CD4-positive, alpha-beta T cell treated with Interleukin-12 subunit alpha and Interleukin-12 subunit beta, for 1 hour (primary cell): ENCODE data around the gene NUP54.

Experiments
- DNase-seq: peaks from one replicate; pipeline ENCODE4 v3.0.0-alpha.2; 2020

Gene NUP54

GRCh38 chr4:76148142-76148865 lies at the start of gene NUP54:
TSS of gene NUP54 (minus strand) at chr4:76148397. CDS start at chr4:76148374, 23 bp downstream.
- peak; percentile 95 for DNase-seq

DNA sequence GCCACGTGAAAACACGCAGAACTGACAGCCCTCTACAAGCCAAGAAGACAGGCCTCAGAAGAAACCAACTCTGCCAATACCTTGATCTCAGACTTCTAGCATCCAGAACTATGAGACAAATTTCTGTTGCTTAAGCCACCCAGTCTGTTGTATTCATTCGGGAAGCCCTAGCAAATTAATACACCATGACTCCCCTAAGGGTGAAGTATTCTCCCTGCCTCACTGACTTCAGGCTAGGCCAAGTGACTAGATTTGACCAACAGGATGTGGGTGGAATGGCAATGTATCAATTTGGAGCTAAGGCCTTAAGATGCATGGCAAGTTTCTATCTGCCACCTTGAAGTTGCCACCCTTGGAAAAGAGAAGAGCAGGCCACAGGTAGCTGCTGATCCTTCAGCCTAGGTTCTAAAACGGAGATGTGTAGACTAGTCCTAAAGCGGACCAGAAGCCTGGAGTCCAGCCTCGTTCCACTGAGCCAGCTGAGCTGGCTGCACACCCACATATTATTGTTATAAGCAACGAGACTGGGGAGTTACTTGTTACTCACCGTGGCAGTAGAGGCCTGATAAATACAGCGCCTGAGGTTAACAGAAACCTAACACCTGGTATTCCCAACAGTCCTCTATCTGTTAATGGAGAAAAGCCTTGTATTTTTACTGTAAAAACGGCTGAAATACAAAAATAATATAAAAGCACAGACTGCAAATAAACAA lies 49.0 kb upstream of the NUP54 start:
- DNase-seq, result no peak

GRCh38 chr4:76196376-76196775 lies 48.2 kb upstream of the NUP54 start:
- no peak for DNase-seq

DNA sequence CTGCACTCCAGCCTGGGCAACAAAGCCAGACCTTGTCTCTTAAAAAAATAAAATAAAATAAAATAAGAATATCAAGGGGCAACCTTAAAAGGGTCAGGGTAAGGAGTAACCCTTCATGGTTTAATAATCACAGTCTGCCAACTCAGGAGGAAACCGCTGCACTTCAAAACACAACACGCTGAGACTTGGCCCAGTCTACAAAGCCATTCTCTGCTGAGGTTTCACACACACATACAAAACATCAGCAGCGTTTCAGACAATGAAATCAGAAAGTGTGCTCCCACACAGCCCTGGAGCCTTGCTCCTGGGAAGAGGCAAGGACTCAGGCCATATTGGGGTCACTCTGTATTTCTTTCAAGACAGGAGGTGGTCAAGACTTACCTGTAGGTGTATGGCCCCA lies 47.1 kb upstream of the NUP54 start:
- no peak for DNase-seq

DNA sequence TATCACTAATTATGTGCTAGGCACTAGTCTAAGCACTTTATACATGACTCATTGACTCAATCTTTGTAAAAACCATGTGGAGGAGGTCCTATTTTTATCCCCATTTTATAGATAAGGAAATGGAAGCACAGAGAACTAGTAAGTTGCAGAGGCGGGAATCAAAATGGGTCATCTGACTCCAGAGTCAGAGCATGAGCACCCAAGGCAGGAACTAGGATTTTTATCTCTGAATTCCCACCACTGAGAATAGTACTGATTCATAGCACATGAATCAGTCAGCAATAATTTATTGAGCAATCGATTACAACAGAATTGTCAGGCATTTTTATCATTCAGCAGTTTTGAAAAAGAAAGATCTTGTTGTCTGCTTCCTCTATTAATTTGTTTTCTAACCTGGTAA lies 46.1 kb upstream of the NUP54 start:
- no peak for DNase-seq

DNA sequence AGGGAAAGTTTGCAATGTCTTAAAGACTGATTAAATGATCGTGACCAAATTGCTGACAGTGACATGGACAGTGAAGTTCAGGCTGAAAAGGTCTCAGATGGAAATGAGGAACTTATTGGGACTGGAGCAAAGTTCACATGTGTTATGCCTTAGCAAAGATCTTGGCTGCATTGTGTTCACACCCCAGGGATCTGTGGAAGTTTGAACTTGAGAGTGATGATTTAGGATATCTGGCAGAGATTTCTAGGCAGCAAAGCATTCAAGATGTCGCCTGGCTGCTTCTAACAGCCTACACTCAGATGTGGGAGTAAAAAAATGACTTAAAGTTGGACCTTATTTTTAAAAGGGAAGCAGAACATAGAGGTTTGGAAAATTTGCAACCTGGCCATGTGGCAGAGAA lies 44.0 kb upstream of the NUP54 start:
- no peak for DNase-seq

DNA sequence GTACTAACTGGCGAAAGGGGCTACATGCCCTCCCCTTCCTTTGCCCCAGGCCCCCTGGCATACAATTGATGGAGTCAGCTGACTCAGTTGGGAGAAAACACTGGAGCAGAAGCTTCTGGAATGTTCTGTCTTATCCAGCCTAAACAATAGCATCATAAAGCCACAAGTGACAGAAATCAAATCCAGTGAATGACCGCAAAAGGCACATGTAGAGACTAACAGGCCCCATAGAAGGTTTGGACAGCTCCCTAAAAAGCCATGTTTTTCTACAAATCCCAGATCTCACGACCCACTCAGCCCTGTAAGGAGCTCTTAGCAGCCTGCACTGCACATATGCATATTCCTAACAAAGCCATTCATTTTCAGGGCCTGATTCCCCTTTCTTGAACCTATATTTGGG lies 40.4 kb upstream of the NUP54 start:
- DNase-seq, result no peak

GRCh38 chr4:76188149-76188548 lies 40.0 kb upstream of the NUP54 start:
- no peak for DNase-seq

DNA sequence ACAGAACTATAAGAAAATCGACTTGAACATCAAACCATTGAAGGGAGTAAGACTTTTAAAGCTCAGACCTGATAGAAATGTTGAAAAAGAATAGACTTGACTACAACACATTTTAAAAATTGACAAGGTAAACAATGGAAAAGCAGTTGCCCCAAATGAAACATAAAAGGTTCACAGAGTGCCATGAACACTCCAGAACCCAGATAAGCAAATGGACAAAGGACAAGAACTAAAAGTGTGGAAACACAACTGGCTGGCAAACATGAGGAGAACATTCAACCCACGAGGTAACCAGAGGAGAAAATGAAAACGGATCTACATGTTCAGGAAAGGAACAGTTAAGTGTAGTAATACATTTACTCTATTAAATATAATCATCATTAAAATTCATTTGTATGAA lies 39.0 kb upstream of the NUP54 start:
- no peak for DNase-seq

DNA sequence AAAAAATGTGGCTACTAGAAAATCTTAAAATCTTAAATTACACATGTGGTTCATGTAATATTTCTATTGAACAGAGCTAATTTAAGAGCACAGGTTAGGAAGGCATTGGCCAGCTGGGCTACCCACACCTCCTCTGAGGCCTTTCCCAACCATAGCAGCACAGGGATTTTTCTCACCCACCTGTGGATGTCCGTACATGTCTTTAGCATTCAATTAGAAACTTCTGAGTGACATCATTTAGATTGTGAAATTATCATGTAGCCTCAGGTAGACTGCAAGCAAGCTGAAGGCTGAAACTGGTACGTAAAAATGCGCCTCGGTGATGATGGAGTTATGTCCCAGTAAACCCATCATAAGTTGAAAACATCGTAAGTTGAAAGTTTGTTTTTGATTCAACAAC lies 34.3 kb upstream of the NUP54 start:
- DNase-seq, result no peak

DNA sequence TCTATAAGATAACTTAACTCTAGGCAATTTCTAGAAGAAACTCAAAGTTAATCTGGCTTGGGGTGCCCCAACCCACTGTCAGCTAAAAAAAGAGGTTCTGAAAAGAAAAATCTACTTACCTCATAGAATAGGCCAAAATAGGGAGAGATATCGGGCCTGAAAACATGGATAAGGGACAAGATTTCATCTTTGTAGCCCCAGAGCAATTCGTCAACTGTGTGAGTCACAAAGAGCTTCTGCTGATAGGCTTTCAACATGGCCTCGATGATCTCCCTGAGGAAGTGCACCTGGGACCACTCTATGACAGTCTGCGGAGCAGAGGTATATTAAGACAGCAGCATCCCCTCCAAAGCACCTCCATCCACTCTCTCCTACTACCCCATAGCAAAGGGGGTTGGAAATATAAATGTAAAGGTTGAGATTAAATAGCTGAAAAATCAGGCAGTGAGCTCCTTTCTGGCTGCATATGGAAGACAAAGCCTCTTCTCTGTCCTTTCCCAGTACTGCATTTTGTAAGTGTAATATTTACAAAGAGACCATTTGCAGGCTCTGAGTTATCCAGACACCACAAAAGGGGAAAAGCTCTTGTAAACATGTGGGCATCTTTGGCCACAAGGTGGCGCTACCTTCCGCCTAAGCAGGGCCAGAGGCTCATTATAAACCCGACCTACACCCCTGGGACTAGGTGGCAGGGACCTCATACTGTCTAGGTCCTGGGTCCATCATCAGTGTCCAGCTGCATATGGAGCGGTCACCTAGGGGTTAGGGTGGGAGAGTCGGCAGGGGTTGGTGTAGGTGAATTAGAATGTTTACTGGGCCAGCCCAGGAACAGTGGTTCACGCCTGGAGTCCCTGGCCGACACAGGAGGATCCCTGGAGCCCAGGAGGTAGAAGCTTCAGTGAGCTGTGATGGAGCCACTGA lies 31.5 kb upstream of the NUP54 start:
- peak; percentile 78 for DNase-seq

DNA sequence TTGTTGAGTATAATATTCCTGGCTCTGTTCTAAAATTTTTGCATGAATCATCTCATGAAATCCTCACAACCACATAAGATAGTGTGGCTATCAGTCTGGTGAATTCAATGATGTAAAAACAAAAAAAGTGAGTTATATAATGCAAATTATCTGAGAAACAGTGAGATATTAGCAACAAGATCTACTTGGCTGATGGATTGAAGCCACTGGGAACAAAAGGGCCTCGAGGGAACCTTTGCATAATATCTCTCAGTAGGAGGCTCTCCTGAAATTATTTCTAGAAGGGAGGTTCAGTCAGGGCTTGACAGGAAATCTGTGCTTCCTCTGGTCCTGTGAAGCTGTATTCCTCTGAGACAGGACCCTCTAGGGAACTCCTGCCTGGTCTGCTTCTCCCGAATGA lies 30.1 kb upstream of the NUP54 start:
- no peak for DNase-seq

DNA sequence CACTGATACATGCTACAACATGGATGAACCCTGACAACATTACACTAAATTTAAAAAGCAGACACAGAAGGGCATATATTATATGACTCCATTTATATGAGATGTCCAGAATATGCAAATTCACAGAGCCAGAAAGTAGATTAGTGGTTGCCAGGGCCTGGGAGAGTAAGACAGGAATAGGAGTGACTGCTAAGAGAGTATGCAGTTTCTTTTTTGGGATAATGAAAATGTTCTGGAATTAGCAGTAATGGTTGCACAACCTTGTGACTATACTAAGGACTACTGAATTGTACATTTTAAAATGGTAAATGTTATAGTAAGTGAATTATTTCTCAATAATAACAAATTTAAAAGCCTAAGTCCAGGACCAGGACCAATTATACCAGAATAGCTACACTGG lies 29.5 kb upstream of the NUP54 start:
- DNase-seq, result no peak

DNA sequence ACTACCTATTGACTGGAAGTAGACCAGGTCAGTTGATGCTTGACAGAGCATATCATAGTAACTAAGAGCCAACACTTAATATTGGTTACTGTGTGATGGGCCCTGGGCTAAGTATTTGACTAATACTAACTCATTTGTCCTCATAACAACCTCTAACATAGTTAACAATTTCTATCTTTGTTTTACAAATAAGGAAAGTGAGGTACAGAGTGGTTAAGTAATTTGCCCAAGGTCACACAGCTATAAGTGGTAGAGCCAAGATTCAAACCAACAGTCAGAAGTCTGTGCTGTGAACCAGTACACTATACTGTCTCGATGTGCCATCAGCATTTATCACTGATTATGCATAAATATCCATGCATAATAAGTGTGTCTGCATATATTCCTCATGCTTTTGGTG lies 27.1 kb upstream of the NUP54 start:
- no peak for DNase-seq

GRCh38 chr4:76174216-76174615 lies 26.0 kb upstream of the NUP54 start:
- no peak for DNase-seq

DNA sequence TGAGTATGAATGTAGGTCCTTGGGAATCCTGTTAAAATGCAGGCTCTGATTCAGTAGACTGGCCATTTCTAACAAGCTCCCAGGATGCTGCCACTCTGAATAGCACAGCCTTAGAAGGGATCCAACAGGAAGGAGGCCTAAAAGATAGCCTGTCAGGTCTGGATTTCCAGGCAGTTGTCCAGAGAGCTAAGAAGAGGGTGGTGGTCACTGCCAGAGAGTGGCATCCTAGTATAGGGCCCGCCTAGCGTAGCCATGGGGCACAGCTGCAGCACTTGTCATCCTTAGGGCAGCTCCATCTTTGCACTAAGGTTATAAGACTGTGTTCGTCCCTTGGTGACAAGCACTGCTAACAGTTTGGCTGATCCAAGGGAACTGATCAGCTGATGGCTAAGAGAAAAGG lies 20.5 kb upstream of the NUP54 start:
- DNase-seq, result no peak

DNA sequence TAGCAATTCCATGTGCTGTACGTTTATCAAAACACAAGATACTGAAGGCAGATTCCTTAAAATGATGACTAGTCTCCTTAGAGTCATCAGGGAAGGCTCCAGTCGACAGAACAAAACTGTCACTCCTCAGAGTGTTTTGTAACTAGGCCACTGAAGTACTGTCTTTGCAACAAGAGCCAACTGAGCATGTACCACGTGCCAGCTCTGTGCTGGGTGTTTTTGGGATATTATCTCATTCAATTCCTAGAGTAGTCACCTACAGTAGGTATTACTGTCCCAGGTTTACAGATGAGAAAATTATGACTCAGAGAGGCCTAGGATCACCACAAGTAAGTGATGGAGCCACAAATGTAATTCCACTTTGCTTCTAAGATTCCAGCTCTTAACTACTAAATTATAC lies 18.3 kb upstream of the NUP54 start:
- DNase-seq, result no peak

- no peak for DNase-seq
These were observed 12.2 kb upstream of the NUP54 start for GRCh38 chr4:76160355-76160754.

- no peak for DNase-seq
These were observed 8.4 kb upstream of the NUP54 start for GRCh38 chr4:76156635-76157034.

- no peak for DNase-seq
These were observed 7.8 kb upstream of the NUP54 start for GRCh38 chr4:76155979-76156378.

GRCh38 chr4:76153356-76153755 lies 5.2 kb upstream of the NUP54 start:
- DNase-seq, result no peak

DNA sequence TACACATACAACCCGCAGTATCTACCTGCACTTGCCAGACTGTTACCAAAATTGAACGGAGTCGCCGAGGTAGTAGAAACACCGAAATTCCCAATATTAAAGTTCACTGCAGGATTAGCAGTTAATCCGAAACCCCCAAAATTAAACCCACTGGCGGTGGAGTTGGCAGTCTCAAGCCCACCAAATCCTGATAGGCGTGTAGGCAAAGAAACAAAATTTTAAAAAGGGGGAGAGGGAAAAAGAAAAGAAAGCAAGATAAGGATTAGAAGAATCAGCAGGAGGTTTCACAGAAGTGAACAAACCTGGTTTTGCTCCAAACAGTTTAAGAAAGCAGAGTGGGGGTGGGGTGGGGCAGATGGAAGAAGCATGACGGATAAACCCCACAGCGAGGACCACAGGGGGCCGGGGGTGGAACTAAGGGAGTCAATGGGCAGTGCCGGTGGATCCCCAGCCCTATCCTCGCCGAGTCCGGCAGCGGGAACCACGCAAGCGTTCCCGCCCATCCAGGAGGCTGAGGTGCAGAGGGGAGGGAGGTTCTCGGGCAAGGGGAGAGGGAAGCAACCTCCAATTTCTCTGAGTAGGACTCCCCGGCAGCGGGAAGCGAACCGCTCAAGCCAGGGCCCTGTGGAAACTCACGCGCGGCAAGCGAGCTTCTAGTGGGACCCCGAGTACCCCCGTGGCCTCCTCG lies 599 bp downstream of the NUP54 start:
- DNase-seq, result peak; percentile 42

DNA sequence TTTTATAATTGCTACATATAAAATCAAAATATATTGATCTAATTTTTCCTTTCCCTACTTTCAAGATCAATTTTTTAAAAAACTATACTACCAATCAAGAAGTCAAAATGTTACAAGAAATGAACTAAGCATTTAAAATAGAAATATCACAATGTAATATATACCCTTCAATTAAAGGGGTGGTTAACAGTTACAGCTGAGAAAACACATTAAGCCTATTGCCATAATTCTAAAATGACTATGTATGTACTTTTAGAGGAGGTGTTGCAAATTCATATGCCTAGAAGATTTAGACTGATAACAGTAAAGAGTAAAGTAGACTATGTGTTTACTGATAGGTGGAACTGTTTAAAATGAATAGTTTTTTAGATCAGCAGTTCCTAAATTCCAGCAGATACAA lies 3.7 kb downstream of the NUP54 start:
- no peak for DNase-seq
